H9 (cell line): ENCODE measurements around the gene CLEC16A. TPM values are rescaled to one million over a fixed set of nuclear protein-coding genes. Genes with fewer than 3 reads are reported as not detected.

Experiments
- DNase-seq: peaks from one replicate; pipeline ENCODE4 v3.0.0-alpha.2; 2017
- H2AFZ ChIP-seq: one replicate; pipeline ENCODE4 v1.6.1; 2013; ENCODE audit warnings: mild to moderate bottlenecking, low read length, control low read depth, moderate library complexity
- H2AK5ac ChIP-seq: 2 replicates; pipeline ENCODE4 v1.6.1; 2013; ENCODE audit warnings: low read length, control low read depth, mixed read lengths; ENCODE audit not compliant: insufficient read length
- H2BK120ac ChIP-seq: one replicate; pipeline ENCODE4 v1.6.1; 2013; ENCODE audit warnings: low read depth, mild to moderate bottlenecking, low read length, control low read depth, inconsistent platforms; ENCODE audit not compliant: poor library complexity, severe bottlenecking
- H2BK12ac ChIP-seq: 2 replicates; pipeline ENCODE4 v1.6.1; 2013; ENCODE audit warnings: low read length, control low read depth, mixed read lengths, low read depth; ENCODE audit not compliant: insufficient read length
- H2BK15ac ChIP-seq: 2 replicates; pipeline ENCODE4 v1.6.1; 2013; ENCODE audit warnings: low read depth, low read length, control low read depth
- H2BK20ac ChIP-seq: one replicate; pipeline ENCODE4 v1.6.1; 2013; ENCODE audit warnings: low read depth, mild to moderate bottlenecking, low read length, control low read depth, inconsistent platforms; ENCODE audit not compliant: poor library complexity, severe bottlenecking
- H2BK5ac ChIP-seq: 2 replicates; pipeline ENCODE4 v1.6.1; 2013; ENCODE audit warnings: low read length, control low read depth, mixed read lengths; ENCODE audit not compliant: insufficient read length
- H3K14ac ChIP-seq: 2 replicates; pipeline ENCODE4 v1.6.1; 2013; ENCODE audit warnings: low read length, control low read depth; ENCODE audit not compliant: insufficient read depth
- H3K18ac ChIP-seq: 2 replicates; pipeline ENCODE4 v1.6.1; 2013; ENCODE audit warnings: low read depth, mild to moderate bottlenecking, mixed read lengths, low read length, control low read depth; ENCODE audit not compliant: insufficient read length
- H3K23ac ChIP-seq: 2 replicates; pipeline ENCODE4 v1.6.1; 2013; ENCODE audit warnings: low read length, control low read depth, mixed read lengths, low read depth; ENCODE audit not compliant: insufficient read length
- H3K23me2 ChIP-seq: 2 replicates; pipeline ENCODE4 v1.6.1; 2013; ENCODE audit warnings: low read depth, mild to moderate bottlenecking, mixed read lengths, low read length, control low read depth; ENCODE audit not compliant: insufficient read length, poor library complexity, severe bottlenecking
- H3K27ac ChIP-seq: 2 replicates; pipeline ENCODE4 v1.5.1; 2013; ENCODE audit warnings: low read length, control low read depth, mixed read lengths, low read depth; ENCODE audit not compliant: insufficient read length
- H3K27me3 ChIP-seq: 2 replicates; pipeline ENCODE4 v1.6.1; 2013; ENCODE audit warnings: low read length, control low read depth, inconsistent platforms; ENCODE audit not compliant: insufficient read depth
- H3K4ac ChIP-seq: 2 replicates; pipeline ENCODE4 v1.6.1; 2013; ENCODE audit warnings: low read depth, mild to moderate bottlenecking, control low read depth, inconsistent platforms, low read length, moderate library complexity
- H3K4me1 ChIP-seq: 2 replicates; pipeline ENCODE4 v1.6.1; 2013; ENCODE audit warnings: low read length, control low read depth, inconsistent platforms; ENCODE audit not compliant: insufficient read depth
- H3K4me2 ChIP-seq: 2 replicates; pipeline ENCODE4 v1.6.1; 2013; ENCODE audit warnings: low read length, control low read depth, mixed read lengths; ENCODE audit not compliant: insufficient read length, insufficient read depth
- H3K56ac ChIP-seq: 2 replicates; pipeline ENCODE4 v1.6.1; 2013; ENCODE audit warnings: low read depth, mild to moderate bottlenecking, mixed read lengths, low read length, control low read depth; ENCODE audit not compliant: insufficient read length
- H3K79me1 ChIP-seq: 2 replicates; pipeline ENCODE4 v1.6.1; 2013; ENCODE audit warnings: low read depth, mild to moderate bottlenecking, moderate library complexity, low read length, control low read depth, inconsistent platforms; ENCODE audit not compliant: insufficient read depth, poor library complexity, severe bottlenecking
- H3K79me2 ChIP-seq: 2 replicates; pipeline ENCODE4 v1.6.1; 2013; ENCODE audit warnings: low read length, control low read depth, inconsistent platforms; ENCODE audit not compliant: insufficient read depth
- H3K9ac ChIP-seq: 2 replicates; pipeline ENCODE4 v1.6.1; 2013; ENCODE audit warnings: low read length, control low read depth, mixed read lengths; ENCODE audit not compliant: insufficient read length; ENCODE audit errors: extremely low read depth
- H3K9me3 ChIP-seq: one replicate; pipeline ENCODE4 v1.6.1; 2013; ENCODE audit warnings: low read depth, low read length, inconsistent platforms; ENCODE audit not compliant: control insufficient read depth
- H3T11ph ChIP-seq: one replicate; pipeline ENCODE4 v1.6.1; 2013; ENCODE audit warnings: mild to moderate bottlenecking, low read length, control low read depth, inconsistent platforms
- H4K20me1 ChIP-seq: one replicate; pipeline ENCODE4 v1.6.1; 2013; ENCODE audit not compliant: control insufficient read depth, insufficient read length, insufficient read depth
- H4K5ac ChIP-seq: 2 replicates; pipeline ENCODE4 v1.6.1; 2013; ENCODE audit warnings: low read depth, mild to moderate bottlenecking, mixed read lengths, low read length, control low read depth; ENCODE audit not compliant: insufficient read length
- H4K8ac ChIP-seq: replicated peaks from 2 replicates; pipeline ENCODE4 v1.6.1; 2013; ENCODE audit warnings: low read length, control low read depth, mixed read lengths, low read depth; ENCODE audit not compliant: insufficient read length
- H4K91ac ChIP-seq: 2 replicates; pipeline ENCODE4 v1.6.1; 2013; ENCODE audit warnings: low read depth, mild to moderate bottlenecking, moderate library complexity, mixed read lengths, low read length, control low read depth; ENCODE audit not compliant: insufficient read length
- H3K27ac Mint-ChIP-seq, 3 experiments: 2 replicates in 2 of 3; 3 replicates in 1 of 3; pipeline ENCODE4 v1.8.0; 2020 to 2021; ENCODE audit warnings: mixed read lengths in 3 of 3, mild to moderate bottlenecking in 1 of 3, moderate library complexity in 1 of 3
- H3K27me3 Mint-ChIP-seq: 2 replicates; pipeline ENCODE4 v1.8.0; 2021; ENCODE audit warnings: low read depth, mild to moderate bottlenecking, moderate library complexity, mixed read lengths
- H3K36me3 Mint-ChIP-seq, 3 experiments: 2 replicates in 2 of 3; 3 replicates in 1 of 3; pipeline ENCODE4 v1.8.0; 2020 to 2021; ENCODE audit warnings: low read depth in 3 of 3, mixed read lengths in 3 of 3; ENCODE audit not compliant: insufficient read depth in 1 of 3
- H3K4me1 Mint-ChIP-seq, 2 experiments: 2 replicates each; pipeline ENCODE4 v1.8.0; 2020; ENCODE audit warnings: mixed read lengths in 2 of 2
- H3K4me3 Mint-ChIP-seq, 2 experiments: 2 replicates in 1 of 2; 3 replicates in 1 of 2; pipeline ENCODE4 v1.8.0; 2020 to 2021; ENCODE audit warnings: mild to moderate bottlenecking in 2 of 2, mixed read lengths in 2 of 2, moderate library complexity in 1 of 2
- H3K9me3 Mint-ChIP-seq, 2 experiments: 2 replicates in 1 of 2; 3 replicates in 1 of 2; pipeline ENCODE4 v1.8.0; 2020; ENCODE audit warnings: mild to moderate bottlenecking in 2 of 2, mixed read lengths in 2 of 2, moderate library complexity in 1 of 2
- CTCF ChIP-seq: fragments of 200-600 bp; sonication (generic); conservative IDR thresholded peaks from 3 replicates; pipeline ENCODE4 v1.8.0; 2021; ENCODE audit warnings: antibody characterized with exemption, mild to moderate bottlenecking
- WGBS: extraction: QIAGEN DNeasy Blood & Tissue Kit; methylation state at CpG from one replicate; pipeline ENCODE4 v1.1.7; 2013; ENCODE audit warnings: missing lambda C conversion rate, low lambda C conversion rate, mixed read lengths; ENCODE audit not compliant: insufficient read length; ENCODE audit errors: extremely low coverage; 5-methylcytosine and 5-hydroxymethylcytosine counted together
- total RNA-seq: library from RNA; stranded (reverse); gene quantifications from 2 replicates; pipeline ENCODE4 v1.2.1, GENCODE V29; 2021

CLEC16A gene
- total RNA-seq, 1 experiment from 2014 or later: 15.2 TPM

- Histone ChIP-seq H3K4me1 (no peaks in the 10 kb centered on the region), H4K91ac (no peak overlapping the region), H3K14ac (no peak overlapping the region), H3K18ac (no peak overlapping the region), H3K27me3 (no peaks in the 10 kb centered on the region), H4K20me1 (no peaks in the 10 kb centered on the region), H3T11ph (no peak overlapping the region), H3K9ac (no peak overlapping the region), H3K9me3 (no peaks in the 10 kb centered on the region), H3K79me2 (no peaks in the 10 kb centered on the region), H4K8ac (no peak overlapping the region), H3K27ac (no peak overlapping the region), H3K79me1 (no peaks in the 10 kb centered on the region), H3K4me2 (no peak overlapping the region), H4K5ac (no peak overlapping the region), H3K23ac (no peak overlapping the region), H2BK120ac (no peak overlapping the region), H2BK12ac (no peak overlapping the region), H2AFZ (no peak overlapping the region), H3K56ac (no peak overlapping the region), H2BK5ac (no peak overlapping the region), H2AK5ac (no peak overlapping the region), H3K23me2 (no peaks in the 10 kb centered on the region), H2BK20ac (no peak overlapping the region), H2BK15ac (no peak overlapping the region), H3K4ac (no peak overlapping the region)
- WGBS: no CpG with 5 or more reads among the region's 7 CpGs
- Mint-ChIP-seq H3K4me3 (no peak overlapping the region), H3K36me3 (peaks cover 0 to 13% (median 13%) of the 10 kb centered on the region in 3 experiments; a peak in 5 of 7 replicates), H3K27ac (no peak overlapping the region), H3K27me3 (no peaks in the 10 kb centered on the region), H3K9me3 (no peaks in the 10 kb centered on the region), H3K4me1 (peaks cover 4% of the 10 kb centered on the region in 2 experiments; a peak in 2 of 4 replicates)
- TF ChIP-seq CTCF: no peak
- DNase-seq: no peak
Measured at GRCh38 chr16:11020792-11021551, 76.6 kb downstream of the CLEC16A start.
